Keratinocyte (primary cell): ENCODE measurements around the gene GJA4. TPM values are rescaled to one million over a fixed set of nuclear protein-coding genes. Genes with fewer than 3 reads are reported as not detected.

Source experiments
- DNase-seq: peaks from one replicate; pipeline ENCODE4 v3.0.0-alpha.2; 2011; ENCODE audit warnings: low read depth, missing footprints, low spot score
- FAIRE-seq: peaks from 2 replicates; lab custom pipeline; 2011; peaks lifted over from hg19 to GRCh38; lab: Jason Lieb, UNC
- H2AFZ ChIP-seq: 2 replicates; pipeline ENCODE4 v1.6.0; 2012; ENCODE audit warnings: low read length, control low read depth, inconsistent platforms; ENCODE audit not compliant: control insufficient read depth
- H3K27ac ChIP-seq: 2 replicates; pipeline ENCODE4 v1.5.1; 2011; ENCODE audit warnings: low read length; ENCODE audit not compliant: control insufficient read depth, insufficient read depth
- H3K27me3 ChIP-seq: 3 replicates; pipeline ENCODE4 v1.6.0; 2011; ENCODE audit warnings: low read length; ENCODE audit not compliant: control insufficient read depth, insufficient read depth; ENCODE audit errors: extremely low read depth
- H3K36me3 ChIP-seq, 2 experiments: 2 replicates in 1 of 2; 3 replicates in 1 of 2; pipeline ENCODE4 v1.5.1; 2011; ENCODE audit warnings: low read length in 2 of 2, mild to moderate bottlenecking in 1 of 2; ENCODE audit not compliant: control insufficient read depth in 2 of 2, insufficient read depth in 2 of 2; ENCODE audit errors: extremely low read depth in 1 of 2
- H3K4me1 ChIP-seq: 3 replicates; pipeline ENCODE4 v1.5.1; 2011; ENCODE audit warnings: low read length; ENCODE audit not compliant: control insufficient read depth, insufficient read depth; ENCODE audit errors: extremely low read depth
- H3K4me2 ChIP-seq: 3 replicates; pipeline ENCODE4 v1.6.0; 2011; ENCODE audit warnings: low read depth, low read length; ENCODE audit not compliant: control insufficient read depth, insufficient read depth; ENCODE audit errors: extremely low read depth
- H3K4me3 ChIP-seq, 3 experiments: fragments of 200-600 bp in 1 of 3; sonication (generic) in 1 of 3; 2 replicates in 2 of 3; 3 replicates in 1 of 3; pipeline ENCODE4 v1.5.1; 2011 to 2016; ENCODE audit warnings: low read length in 3 of 3, mild to moderate bottlenecking in 3 of 3, control low read depth in 2 of 3, inconsistent platforms in 1 of 3, low read depth in 1 of 3, mixed read lengths in 1 of 3, mixed run types in 1 of 3, moderate library complexity in 1 of 3; ENCODE audit not compliant: control insufficient read depth in 2 of 3, insufficient read depth in 2 of 3; ENCODE audit errors: extremely low read depth in 1 of 3
- H3K79me2 ChIP-seq: 2 replicates; pipeline ENCODE4 v1.6.0; 2012; ENCODE audit warnings: low read length; ENCODE audit not compliant: control insufficient read depth, insufficient read depth
- H3K9ac ChIP-seq: 3 replicates; pipeline ENCODE4 v1.6.0; 2011; ENCODE audit warnings: low read length; ENCODE audit not compliant: control insufficient read depth, insufficient read depth; ENCODE audit errors: extremely low read depth
- H3K9me1 ChIP-seq: 3 replicates; pipeline ENCODE4 v1.6.0; 2011; ENCODE audit warnings: low read length; ENCODE audit not compliant: control insufficient read depth, insufficient read depth; ENCODE audit errors: extremely low read depth
- H3K9me3 ChIP-seq: 2 replicates; pipeline ENCODE4 v1.5.1; 2012; ENCODE audit warnings: low read depth, low read length; ENCODE audit not compliant: control insufficient read depth
- H4K20me1 ChIP-seq: 3 replicates; pipeline ENCODE4 v1.6.0; 2011; ENCODE audit warnings: low read length; ENCODE audit not compliant: control insufficient read depth, insufficient read depth; ENCODE audit errors: extremely low read depth
- dilution Hi-C: fragments of 300-500 bp; cut with MboI; formaldehyde crosslinking; loops from one replicate; pipeline ENCODE4 v1.7.0; 2020; ENCODE audit warnings: low sequenced_read_pairs; ENCODE audit not compliant: extremely low pct_ligation_motif_present
- polyA plus RNA-seq, 5 experiments: library from polyadenylated mRNA; depleted of rRNA in 3 of 5; stranded (reverse) in 3 of 5; stranded (forward) in 1 of 5; unstranded in 1 of 5; fragments of >200 nt; gene quantifications; 1 replicate in 1 of 5; 2 replicates in 3 of 5; 3 replicates in 1 of 5; pipeline versions ENCODE4 v1.2.1 to v1.2.3, GENCODE V29; 2011 to 2012; ENCODE audit warnings: missing spikeins in 2 of 5, low read depth in 1 of 5, low replicate concordance in 1 of 5
- TF ChIP-seq, protein P1 (sequence below), 3 experiments: IDR thresholded peaks in 1 of 3; conservative IDR thresholded peaks in 1 of 3; optimal IDR thresholded peaks in 1 of 3; 2 replicates in 2 of 3; 3 replicates in 1 of 3; pipeline versions ENCODE3 to v1.5.1; 2011; ENCODE audit warnings: low read length in 3 of 3, mild to moderate bottlenecking in 3 of 3, moderate library complexity in 2 of 3, control low read depth in 1 of 3, inconsistent platforms in 1 of 3; ENCODE audit not compliant: insufficient read depth in 2 of 3; ENCODE audit errors: extremely low read depth in 1 of 3

Gene GJA4
- polyA plus RNA-seq, 1 donor (not counting 4 experiments of a cell fraction or from before 2014, with no cell fraction given), result not detected

DNA sequence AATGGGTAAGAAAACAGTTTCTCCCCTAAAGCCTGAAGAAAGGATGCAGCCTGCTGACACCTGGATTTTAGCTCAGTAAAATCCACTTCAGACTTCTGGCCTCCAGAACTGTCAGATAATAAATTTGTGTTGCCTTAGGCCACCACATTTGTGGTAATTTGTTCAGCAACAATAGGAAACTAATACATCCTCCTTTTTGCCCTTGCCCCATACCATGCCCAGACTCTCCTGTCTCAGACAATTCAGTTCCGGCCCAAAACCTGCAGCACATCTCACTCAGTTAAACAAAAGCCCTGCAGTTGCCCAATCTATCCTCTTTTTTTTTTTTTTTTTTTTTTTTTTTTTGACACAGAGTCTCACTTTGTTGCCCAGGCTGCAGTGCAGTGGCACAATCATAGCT lies 40.9 kb downstream of the GJA4 start:
- TF ChIP-seq, protein P1, sequence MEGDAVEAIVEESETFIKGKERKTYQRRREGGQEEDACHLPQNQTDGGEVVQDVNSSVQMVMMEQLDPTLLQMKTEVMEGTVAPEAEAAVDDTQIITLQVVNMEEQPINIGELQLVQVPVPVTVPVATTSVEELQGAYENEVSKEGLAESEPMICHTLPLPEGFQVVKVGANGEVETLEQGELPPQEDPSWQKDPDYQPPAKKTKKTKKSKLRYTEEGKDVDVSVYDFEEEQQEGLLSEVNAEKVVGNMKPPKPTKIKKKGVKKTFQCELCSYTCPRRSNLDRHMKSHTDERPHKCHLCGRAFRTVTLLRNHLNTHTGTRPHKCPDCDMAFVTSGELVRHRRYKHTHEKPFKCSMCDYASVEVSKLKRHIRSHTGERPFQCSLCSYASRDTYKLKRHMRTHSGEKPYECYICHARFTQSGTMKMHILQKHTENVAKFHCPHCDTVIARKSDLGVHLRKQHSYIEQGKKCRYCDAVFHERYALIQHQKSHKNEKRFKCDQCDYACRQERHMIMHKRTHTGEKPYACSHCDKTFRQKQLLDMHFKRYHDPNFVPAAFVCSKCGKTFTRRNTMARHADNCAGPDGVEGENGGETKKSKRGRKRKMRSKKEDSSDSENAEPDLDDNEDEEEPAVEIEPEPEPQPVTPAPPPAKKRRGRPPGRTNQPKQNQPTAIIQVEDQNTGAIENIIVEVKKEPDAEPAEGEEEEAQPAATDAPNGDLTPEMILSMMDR (optimal IDR thresholded peaks at IDR 0.05 in 1 of 3, IDR thresholded peaks at IDR 0.05 in 1 of 3, conservative IDR thresholded peaks at IDR 0.05 in 1 of 3; ENCODE audit: extremely low read depth in 1 of 3, insufficient read depth in 2 of 3, low read length in 3 of 3), result no peak
- Histone ChIP-seq H3K36me3 (no peaks in the 10 kb centered on the region), H3K9ac (no peak overlapping the region), H3K9me3 (no peaks in the 10 kb centered on the region), H3K4me3 (no peak overlapping the region), H2AFZ (no peak overlapping the region), H3K4me1 (no peaks in the 10 kb centered on the region), H3K4me2 (no peak overlapping the region), H3K27ac (no peak overlapping the region), H3K27me3 (no peaks in the 10 kb centered on the region), H3K79me2 (no peaks in the 10 kb centered on the region), H4K20me1 (no peaks in the 10 kb centered on the region), H3K9me1 (no peaks in the 10 kb centered on the region)
- FAIRE-seq (no peak), DNase-seq (no peak)
- dilution Hi-C loops, result no loop called here

DNA sequence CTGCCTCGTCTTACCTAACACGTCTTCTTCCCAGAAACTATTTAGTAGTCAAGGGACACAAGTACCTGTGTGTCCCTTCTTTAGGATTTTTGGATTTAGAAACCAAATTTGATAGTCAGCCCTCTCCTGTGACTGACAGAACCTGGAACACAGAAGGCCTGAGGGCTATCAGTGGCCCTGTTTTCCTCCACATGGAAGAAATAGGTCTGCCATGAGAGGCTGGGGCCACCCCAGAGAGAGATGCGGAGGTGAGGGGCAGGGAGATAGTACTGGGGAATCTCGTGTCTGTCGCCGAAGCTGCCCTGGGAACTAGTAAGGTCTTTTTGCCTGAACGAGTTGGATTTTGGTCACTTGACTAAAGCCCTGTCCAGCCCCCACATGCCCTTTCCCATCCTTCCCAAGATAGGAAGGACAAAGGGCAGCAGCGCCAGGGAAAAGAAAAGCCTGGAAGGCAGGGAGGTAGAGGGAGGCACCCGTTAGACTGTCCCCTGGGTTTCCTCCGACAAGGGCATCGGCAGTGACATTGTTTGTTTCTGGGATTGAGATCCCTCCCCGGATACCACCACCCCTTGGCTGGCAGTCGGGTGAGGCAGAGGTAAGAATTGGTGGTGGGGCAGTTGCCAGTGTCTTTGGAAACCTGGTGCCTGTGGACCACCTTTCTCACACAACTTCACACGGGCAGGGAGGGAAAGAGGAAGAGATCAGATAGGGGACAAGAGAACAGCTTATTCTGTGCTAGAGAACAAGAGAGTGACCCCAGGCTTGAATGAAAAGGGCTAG lies 46.9 kb downstream of the GJA4 start:
- H3K9me3 ChIP-seq, result no peaks in the 10 kb centered on the region
- dilution Hi-C loops, result no loop called here
- DNase-seq, result no peak
- H3K27me3 ChIP-seq, result no peaks in the 10 kb centered on the region
- no peak overlapping the region for H2AFZ ChIP-seq
- H3K4me1 ChIP-seq, result no peaks in the 10 kb centered on the region
- H4K20me1 ChIP-seq, result no peaks in the 10 kb centered on the region
- H3K9me1 ChIP-seq, result no peaks in the 10 kb centered on the region
- no peaks in the 10 kb centered on the region for H3K79me2 ChIP-seq
- no peak for FAIRE-seq
- TF ChIP-seq, protein P1 (optimal IDR thresholded peaks at IDR 0.05 in 1 of 3, IDR thresholded peaks at IDR 0.05 in 1 of 3, conservative IDR thresholded peaks at IDR 0.05 in 1 of 3; ENCODE audit: extremely low read depth in 1 of 3, insufficient read depth in 2 of 3, low read length in 3 of 3), result no peak
- no peak overlapping the region for H3K4me2 ChIP-seq
- H3K9ac ChIP-seq, result no peak overlapping the region
- H3K27ac ChIP-seq, result no peak overlapping the region
- no peak overlapping the region for H3K4me3 ChIP-seq
- no peaks in the 10 kb centered on the region for H3K36me3 ChIP-seq
